HepG2 (cell line): ENCODE data around the gene IMP3. TPM values are rescaled to one million over a fixed set of nuclear protein-coding genes. Genes with fewer than 3 reads are reported as not detected.

Source experiments
- ATAC-seq: fragments of 200-7000 bp; cut with Tn5 transposase; 3 replicates; pipeline ENCODE4 v1.9.1; 2020; ENCODE audit warnings: mild to moderate bottlenecking, moderate library complexity
- BruUV-seq: library from RNA; stranded (reverse); fragments of 400-500 nt; replicated peaks from 2 replicates; lab custom pipeline; 2021; lab: Mats Ljungman, UMichigan
- CTCF ChIA-PET: fragments of 300-600 bp; formaldehyde crosslinking; extraction: SDS; loops from one replicate; lab custom pipeline; 2021; ENCODE audit warnings: low total read pairs, inconsistent platforms, low intra/inter-chr PET ratio; lab: Yijun Ruan, JAX
- POLR2A ChIA-PET: fragments of 350-600 bp; sonication (Branson Sonifier 250); formaldehyde crosslinking; loops from one replicate; lab custom pipeline; 2020; ENCODE audit warnings: antibody characterized with exemption, inconsistent platforms; lab: Yijun Ruan, JAX
- DNase-seq: peaks from one replicate; pipeline ENCODE4 v3.0.0-alpha.2; 2015; ENCODE audit warnings: low spot score
- FAIRE-seq: peaks from 3 replicates; lab custom pipeline; 2011; peaks lifted over from hg19 to GRCh38; lab: Jason Lieb, UNC
- H2AFZ ChIP-seq: one replicate; pipeline ENCODE4 v1.6.1; 2011; ENCODE audit warnings: low read length, inconsistent platforms
- H3K27ac ChIP-seq: fragments of 300-600 bp; 3 replicates; pipeline ENCODE4 v1.8.0; 2011; ENCODE audit warnings: mixed run types, mild to moderate bottlenecking, mixed read lengths, low read length, inconsistent platforms; ENCODE audit not compliant: insufficient read depth; ENCODE audit errors: extremely low read length
- H3K27me3 ChIP-seq, 2 experiments: fragments of 200-600 bp in 1 of 2; 2 replicates in 1 of 2; 3 replicates in 1 of 2; pipeline versions ENCODE4 v1.6.0 to v1.8.0; 2011; ENCODE audit warnings: low read length in 2 of 2, mild to moderate bottlenecking in 2 of 2, moderate library complexity in 2 of 2, inconsistent platforms in 1 of 2; ENCODE audit not compliant: insufficient read depth in 2 of 2, control insufficient read depth in 1 of 2
- H3K36me3 ChIP-seq, 2 experiments: fragments of 200-600 bp in 1 of 2; replicated peaks in 1 of 2; 2 replicates in 1 of 2; 3 replicates in 1 of 2; pipeline versions ENCODE4 v1.5.1 to v1.8.0; 2011; ENCODE audit warnings: low read length in 2 of 2, inconsistent platforms in 1 of 2; ENCODE audit not compliant: insufficient read depth in 2 of 2, control insufficient read depth in 1 of 2
- H3K4me1 ChIP-seq: 2 replicates; pipeline ENCODE4 v1.5.1; 2012; ENCODE audit warnings: low read length, inconsistent platforms; ENCODE audit not compliant: insufficient read depth
- H3K4me2 ChIP-seq: 2 replicates; pipeline ENCODE4 v1.6.0; 2011; ENCODE audit warnings: low read depth, low read length, inconsistent platforms
- H3K4me3 ChIP-seq, 3 experiments: fragments of 200-600 bp in 1 of 3; sonication (generic), shearing (Covaris generic) in 1 of 3; replicated peaks in 1 of 3; 2 replicates each; pipeline ENCODE4 v1.5.1; 2011 to 2016; ENCODE audit warnings: low read length in 3 of 3, inconsistent platforms in 2 of 3, low read depth in 2 of 3, mild to moderate bottlenecking in 2 of 3, control low read depth in 1 of 3, mixed read lengths in 1 of 3; ENCODE audit not compliant: insufficient read depth in 1 of 3
- H3K79me2 ChIP-seq: one replicate; pipeline ENCODE4 v1.6.1; 2011; ENCODE audit warnings: low read length, inconsistent platforms; ENCODE audit not compliant: insufficient read depth
- H3K9ac ChIP-seq: 2 replicates; pipeline ENCODE4 v1.6.0; 2011; ENCODE audit warnings: mild to moderate bottlenecking, low read depth, low read length, inconsistent platforms; ENCODE audit not compliant: insufficient read depth
- H3K9me3 ChIP-seq: 2 replicates; pipeline ENCODE4 v1.5.1; 2012; ENCODE audit warnings: mild to moderate bottlenecking, low read length
- H4K20me1 ChIP-seq: 2 replicates; pipeline ENCODE4 v1.6.0; 2011; ENCODE audit warnings: inconsistent platforms, mild to moderate bottlenecking, low read length, moderate library complexity; ENCODE audit not compliant: insufficient read depth
- CENPT ChIP-seq: sonication (generic); formaldehyde crosslinking; IDR thresholded peaks from 2 replicates; pipeline ENCODE4 v1.8.0; 2022; ENCODE audit warnings: low read depth, mild to moderate bottlenecking, moderate library complexity, missing genetic modification reagents
- ELF1 ChIP-seq: sonication (generic); formaldehyde crosslinking; IDR thresholded peaks from 2 replicates; pipeline ENCODE4 v1.4.0; 2020; ENCODE audit warnings: missing genetic modification reagents
- GTF2F1 ChIP-seq: fragments of 150-350 bp; IDR thresholded peaks from 2 replicates; pipeline ENCODE4 v1.6.1; 2014; ENCODE audit warnings: low read length
- MAFF ChIP-seq: IDR thresholded peaks from 2 replicates; pipeline ENCODE4 v1.6.1; 2011; ENCODE audit warnings: low read depth, low read length, improper control_type of control experiment
- MAFK ChIP-seq, 2 experiments: IDR thresholded peaks in 1 of 2; conservative IDR thresholded peaks in 1 of 2; 2 replicates each; pipeline ENCODE4 v1.6.1; 2011; ENCODE audit warnings: improper control_type of control experiment in 2 of 2, low read length in 2 of 2
- ZBTB33 ChIP-seq: sonication (generic); formaldehyde crosslinking; IDR thresholded peaks from 2 replicates; pipeline ENCODE4 v1.4.0; 2020; ENCODE audit warnings: missing genetic modification reagents
- ZMAT5 ChIP-seq: sonication (generic); formaldehyde crosslinking; IDR thresholded peaks from 2 replicates; pipeline ENCODE4 v1.5.0; 2020; ENCODE audit warnings: mild to moderate bottlenecking, low read depth, missing genetic modification reagents, borderline replicate concordance
- ZNF275 ChIP-seq: sonication (generic); formaldehyde crosslinking; IDR thresholded peaks from 2 replicates; pipeline ENCODE4 v1.8.0; 2022; ENCODE audit warnings: missing genetic modification reagents, mild to moderate bottlenecking, inconsistent platforms, borderline replicate concordance
- ZNF430 ChIP-seq: sonication (generic); formaldehyde crosslinking; IDR thresholded peaks from 2 replicates; pipeline ENCODE4 v1.9.0; 2021; ENCODE audit warnings: mild to moderate bottlenecking, missing genetic modification reagents
- ZNF766 ChIP-seq: sonication (generic); formaldehyde crosslinking; IDR thresholded peaks from 2 replicates; pipeline ENCODE4 v1.5.0; 2020; ENCODE audit warnings: missing genetic modification reagents, borderline replicate concordance
- ZSCAN21 ChIP-seq: sonication (generic); formaldehyde crosslinking; IDR thresholded peaks from 2 replicates; pipeline ENCODE4 v1.8.0; 2022; ENCODE audit warnings: mild to moderate bottlenecking, missing genetic modification reagents, moderate library complexity, borderline replicate concordance
- WGBS: methylation state at CpG from one replicate; pipeline ENCODE4 v1.1.6; 2017; ENCODE audit warnings: low lambda C conversion rate; 5-methylcytosine and 5-hydroxymethylcytosine counted together
- in situ Hi-C: cut with HindIII; loops from 2 replicates; pipeline ENCODE4 v1.10.0; 2017; ENCODE audit warnings: low pct_unique_long_range_greater_than_20kb; ENCODE audit not compliant: extremely low pct_ligation_motif_present
- intact Hi-C: fragments of 100-400 bp; cut with micrococcal nuclease; formaldehyde crosslinking; loops from one replicate; pipeline ENCODE4 v1.10.0; 2022; ENCODE audit not compliant: unreplicated experiment
- polyA plus RNA-seq, 8 experiments: library from polyadenylated mRNA; depleted of rRNA in 3 of 8; stranded (reverse) in 7 of 8; unstranded in 1 of 8; fragments of >200 nt; fragmentation: Illumina TruSeq in 4 of 8; extraction: Trizol in 4 of 8; gene quantifications; 2 replicates each; pipeline versions ENCODE4 v1.2.1 to v1.2.3, GENCODE V29; 2011 to 2016; ENCODE audit warnings: low read depth in 4 of 8, missing spikeins in 1 of 8, mixed read lengths in 1 of 8; ENCODE audit not compliant: insufficient read depth in 1 of 8
- total RNA-seq, 5 experiments: library from RNA; depleted of rRNA; stranded (reverse); fragments of >200 nt; fragmentation: Illumina TruSeq; extraction: Trizol; gene quantifications; 2 replicates each; pipeline ENCODE4 v1.2.3, GENCODE V29; 2016; ENCODE audit warnings: low read depth in 1 of 5

The IMP3 gene
- total and polyA plus RNA-seq, 2 of the 13 experiments (the other 11 are each of a cell fraction or from before 2014, with no cell fraction given) = 38.3 to 143 TPM

- ATAC-seq (no peak), DNase-seq (no peak), FAIRE-seq (no peak)
- H3K9ac ChIP-seq = no peak overlapping the region
- WGBS = 48% methylated on average over 4 of the region's 11 CpGs
- no peaks in the 10 kb centered on the region for H4K20me1 ChIP-seq
- POLR2A ChIA-PET = interaction anchor here (0.6 to 2.0 kb wide), 4 partner anchors 11 to 304 kb away, joined by 3 to 5 read pairs (median 4); partner anchors contain the start of gene SNUPN
- CTCF ChIA-PET = no interaction called here
- H3K4me2 ChIP-seq = no peak overlapping the region; the same call in 1 of the 2 replicates
- intact Hi-C loops (no loop called here), in situ Hi-C loops (no loop called here)
- no peak overlapping the region for H2AFZ ChIP-seq
- no peaks in the 10 kb centered on the region for H3K79me2 ChIP-seq
- H3K27me3 ChIP-seq = peaks cover 2 to 26% of the 10 kb centered on the region in 2 experiments; a peak in 3 of 5 replicates
- no peaks in the 10 kb centered on the region for H3K9me3 ChIP-seq
- no TSS peak for BruUV-seq
- no peak overlapping the region for H3K27ac ChIP-seq
- H3K4me1 ChIP-seq = peaks cover 51% of the 10 kb centered on the region
- no peaks in the 10 kb centered on the region for H3K36me3 ChIP-seq
- H3K4me3 ChIP-seq = no peak overlapping the region
- TF ChIP-seq GTF2F1 (no peak), ZNF430 (CRISPR knock-in tag) (no peak), ZSCAN21 (CRISPR knock-in tag) (no peak), ZMAT5 (CRISPR knock-in tag) (no peak), CENPT (CRISPR knock-in tag) (no peak), ELF1 (no peak), ZBTB33 (CRISPR knock-in tag) (0 out of 2 replicates have a peak, but pooled peaks have one; percentile 13), ZNF766 (CRISPR knock-in tag) (no peak), MAFF (peak; percentile 76), ZNF275 (CRISPR knock-in tag) (no peak), MAFK (conservative IDR thresholded peaks at IDR 0.05 in 1 of 2, IDR thresholded peaks at IDR 0.05 in 1 of 2; ENCODE audit: low read length in 2 of 2) (peak; percentile 80 to 89)
Observed at GRCh38 chr15:75671730-75672602, 31.9 kb upstream of the IMP3 start.
